Epithelial cell of prostate (primary cell): Measurements from ENCODE around the gene BEST4.
"Not testable (repeated sequence)": the region's sequence is repeated elsewhere in the genome, so short reads cannot be mapped to it uniquely, and the experiment has no call there.

Experiments
- DNase-seq: peaks from one replicate; pipeline ENCODE4 v3.0.0-alpha.2; 2011; ENCODE audit warnings: low read depth, low spot score
- H3K27ac ChIP-seq: fragments of 450-650 bp; 2 replicates; pipeline ENCODE4 v1.5.1; 2017; ENCODE audit warnings: mild to moderate bottlenecking

The BEST4 gene

GRCh38 chr1:44803312-44804095 is 15.5 kb upstream of the BEST4 start:
- DNase-seq, result no peak
- H3K27ac ChIP-seq, result peak overlapping the region; percentile 97

GRCh38 chr1:44803062-44803311 is 15.0 kb upstream of the BEST4 start:
- H3K27ac ChIP-seq, result peak overlapping the region; percentile 97
- no peak for DNase-seq

GRCh38 chr1:44802306-44803061 is 14.5 kb upstream of the BEST4 start:
- no peak for DNase-seq
- peak overlapping the region; percentile 97 for H3K27ac ChIP-seq

- DNase-seq, result no peak
- H3K27ac ChIP-seq, result peak overlapping the region; percentile 97
Observed at GRCh38 chr1:44801491-44802305, 13.7 kb upstream of the BEST4 start.

GRCh38 chr1:44799770-44800584 is 12.0 kb upstream of the BEST4 start, which contains the start of gene PLK3:
TSS of gene PLK3 (plus strand) at chr1:44800377. CDS start at chr1:44800464, 87 bp downstream.
- H3K27ac ChIP-seq, result peak within 1 kb of the TSS; percentile 97
- DNase-seq, result peak; percentile 90

- no peak for DNase-seq
Observed at GRCh38 chr1:44798481-44799365, 10.8 kb upstream of the BEST4 start.

GRCh38 chr1:44797886-44798285 is 9.9 kb upstream of the BEST4 start:
- not testable (repeated sequence) for H3K27ac ChIP-seq, DNase-seq

More at GRCh38 chr1:44798481-44799365, 10.8 kb upstream of the BEST4 start:
- peak overlapping the region; percentile 97 for H3K27ac ChIP-seq

- no peak for DNase-seq
- H3K27ac ChIP-seq, result no peak overlapping the region
Observed at GRCh38 chr1:44792736-44793502, 4.9 kb upstream of the BEST4 start.

- no peak overlapping the region for H3K27ac ChIP-seq
- no peak for DNase-seq
Observed at GRCh38 chr1:44790968-44791801, 3.2 kb upstream of the BEST4 start.

- no peak overlapping the region for H3K27ac ChIP-seq
- no peak for DNase-seq
Observed at GRCh38 chr1:44787506-44787905, 464 bp downstream of the BEST4 start.

- H3K27ac ChIP-seq, result no peak overlapping the region
- no peak for DNase-seq
Observed at GRCh38 chr1:44786841-44787426, 1.0 kb downstream of the BEST4 start.

GRCh38 chr1:44786138-44786840 is 1.7 kb downstream of the BEST4 start:
- no peak for DNase-seq
- no peak overlapping the region for H3K27ac ChIP-seq

- no peak for DNase-seq
- H3K27ac ChIP-seq, result no peak overlapping the region
Observed at GRCh38 chr1:44785501-44786137, 2.4 kb downstream of the BEST4 start.

- no peak for DNase-seq
- H3K27ac ChIP-seq, result no peak overlapping the region
Observed at GRCh38 chr1:44785029-44785380, 3.0 kb downstream of the BEST4 start.

GRCh38 chr1:44784094-44785028 is 3.6 kb downstream of the BEST4 start:
- H3K27ac ChIP-seq, result no peak overlapping the region

More at GRCh38 chr1:44784094-44785028, 3.6 kb downstream of the BEST4 start:
- no peak for DNase-seq
